Activated CD8-positive, alpha-beta T cell treated with anti-CD3 and anti-CD28 coated beads for 36 hours (primary cell): ENCODE data around the gene MT1M. TPM values are rescaled to one million over a fixed set of nuclear protein-coding genes. Genes with fewer than 3 reads are reported as not detected.
A peak's percentile ranks its signal among the peaks of the same experiment; 100 is the strongest.

ENCODE experiments used
- ATAC-seq: fragments of 200-7000 bp; cut with Tn5 transposase; one replicate; pipeline ENCODE4 v1.10.0; 2021; ENCODE audit warnings: mild to moderate bottlenecking, moderate library complexity
- CTCF ChIA-PET: fragments of 350-600 bp; sonication (Branson Sonifier 250); formaldehyde crosslinking; loops from one replicate; lab custom pipeline; 2021; ENCODE audit warnings: antibody characterized with exemption; lab: Charles Lee
- POLR2A ChIA-PET: fragments of 350-600 bp; sonication (Branson Sonifier 250); formaldehyde crosslinking; loops from one replicate; lab custom pipeline; 2021; ENCODE audit warnings: antibody characterized with exemption; lab: Charles Lee
- DNase-seq: peaks from one replicate; pipeline ENCODE4 v3.0.0-alpha.2; 2020
- H3K27ac Mint-ChIP-seq: one replicate; pipeline ENCODE4 v1.8.0; 2021; ENCODE audit warnings: mild to moderate bottlenecking, mixed read lengths
- H3K27me3 Mint-ChIP-seq: one replicate; pipeline ENCODE4 v1.8.0; 2021; ENCODE audit warnings: mixed read lengths
- H3K36me3 Mint-ChIP-seq: one replicate; pipeline ENCODE4 v1.8.0; 2021; ENCODE audit warnings: low read depth, mixed read lengths
- H3K4me1 Mint-ChIP-seq: one replicate; pipeline ENCODE4 v1.8.0; 2021; ENCODE audit warnings: low read depth, mixed read lengths
- H3K4me3 Mint-ChIP-seq: one replicate; pipeline ENCODE4 v1.8.0; 2021; ENCODE audit warnings: mild to moderate bottlenecking, moderate library complexity, mixed read lengths
- H3K9me3 Mint-ChIP-seq: one replicate; pipeline ENCODE4 v1.8.0; 2021; ENCODE audit warnings: mixed read lengths
- intact Hi-C: fragments of 100-400 bp; cut with micrococcal nuclease; formaldehyde crosslinking; loops from one replicate; pipeline ENCODE4 v1.10.0; 2022
- total RNA-seq, 2 experiments: library from RNA; stranded (reverse); gene quantifications; one replicate each; pipeline ENCODE4 v1.2.3, GENCODE V29; 2021
- TF ChIP-seq, protein P1 (sequence below): fragments of 200-600 bp; IDR thresholded peaks from one replicate; pipeline ENCODE4 v1.8.0; 2022; ENCODE audit warnings: antibody characterized with exemption, mild to moderate bottlenecking

The MT1M gene
- total RNA-seq, 2 experiments from 2014 or later, result not detected

DNA sequence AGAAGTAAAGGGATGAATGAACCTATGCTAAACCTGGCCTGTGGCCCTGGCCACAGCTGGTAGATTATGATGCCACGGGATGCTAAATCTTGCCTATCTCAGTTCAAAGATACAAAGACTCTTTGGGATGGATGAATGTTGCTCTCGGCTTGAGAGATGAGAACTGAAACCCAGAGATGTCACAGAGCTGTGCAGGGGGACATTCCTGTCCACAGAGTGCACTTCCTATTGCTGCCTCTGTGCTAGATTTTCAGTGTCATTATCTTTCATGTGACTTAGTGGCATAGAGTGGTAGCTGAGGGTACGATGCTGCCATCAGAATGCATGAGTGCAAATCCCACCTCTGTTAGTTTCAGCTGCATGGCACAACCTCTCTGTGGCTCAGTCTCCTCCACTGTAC lies 2.3 kb upstream of the MT1M start:
- Mint-ChIP-seq H3K4me3 (no peak overlapping the region), H3K27ac (no peak overlapping the region), H3K4me1 (peaks cover 23% of the 10 kb centered on the region), H3K27me3 (peaks cover 59% of the 10 kb centered on the region), H3K9me3 (no peaks in the 10 kb centered on the region), H3K36me3 (no peaks in the 10 kb centered on the region)
- intact Hi-C loops, result no loop called here
- POLR2A ChIA-PET, result no interaction called here
- CTCF ChIA-PET, result interaction anchor here (0.7 to 2.2 kb wide), 7 partner anchors 9 to 72 kb away, joined by 3 to 11 read pairs (median 6); no protein-coding TSS in a partner anchor
- DNase-seq (no peak), ATAC-seq (peak; percentile 39)
- TF ChIP-seq, protein P1, sequence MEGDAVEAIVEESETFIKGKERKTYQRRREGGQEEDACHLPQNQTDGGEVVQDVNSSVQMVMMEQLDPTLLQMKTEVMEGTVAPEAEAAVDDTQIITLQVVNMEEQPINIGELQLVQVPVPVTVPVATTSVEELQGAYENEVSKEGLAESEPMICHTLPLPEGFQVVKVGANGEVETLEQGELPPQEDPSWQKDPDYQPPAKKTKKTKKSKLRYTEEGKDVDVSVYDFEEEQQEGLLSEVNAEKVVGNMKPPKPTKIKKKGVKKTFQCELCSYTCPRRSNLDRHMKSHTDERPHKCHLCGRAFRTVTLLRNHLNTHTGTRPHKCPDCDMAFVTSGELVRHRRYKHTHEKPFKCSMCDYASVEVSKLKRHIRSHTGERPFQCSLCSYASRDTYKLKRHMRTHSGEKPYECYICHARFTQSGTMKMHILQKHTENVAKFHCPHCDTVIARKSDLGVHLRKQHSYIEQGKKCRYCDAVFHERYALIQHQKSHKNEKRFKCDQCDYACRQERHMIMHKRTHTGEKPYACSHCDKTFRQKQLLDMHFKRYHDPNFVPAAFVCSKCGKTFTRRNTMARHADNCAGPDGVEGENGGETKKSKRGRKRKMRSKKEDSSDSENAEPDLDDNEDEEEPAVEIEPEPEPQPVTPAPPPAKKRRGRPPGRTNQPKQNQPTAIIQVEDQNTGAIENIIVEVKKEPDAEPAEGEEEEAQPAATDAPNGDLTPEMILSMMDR, result no peak

DNA sequence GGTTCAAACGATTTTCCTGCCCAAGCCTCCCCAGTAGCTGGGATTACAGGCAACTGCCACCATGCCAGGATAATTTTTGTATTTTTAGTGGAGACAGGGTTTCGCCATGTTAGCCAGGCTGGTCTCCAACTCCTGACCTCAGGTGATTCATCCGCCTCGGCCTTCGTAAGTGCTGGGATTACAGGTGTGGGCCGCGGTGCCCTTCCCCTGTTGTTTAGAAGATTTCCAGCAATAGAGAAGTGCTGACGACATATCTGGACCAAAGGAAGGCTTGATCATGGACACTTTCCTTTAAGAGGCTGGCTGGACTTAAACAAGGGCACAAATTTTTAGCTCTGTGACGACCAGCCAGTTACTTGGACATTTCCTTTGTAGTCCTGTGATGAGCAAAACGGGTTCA lies 1.3 kb upstream of the MT1M start:
- no peak overlapping the region for H3K4me3 Mint-ChIP-seq
- DNase-seq (no peak), ATAC-seq (no peak)
- ChIA-PET POLR2A (interaction anchor here (0.7 to 1.2 kb wide), 2 partner anchors 24 to 25 kb away, joined by 3 read pairs; no protein-coding TSS in a partner anchor), CTCF (interaction anchor here (0.9 to 2.2 kb wide), 5 partner anchors 11 to 71 kb away, joined by 3 to 8 read pairs (median 6); no protein-coding TSS in a partner anchor)
- intact Hi-C loops, result no loop called here
- no peak overlapping the region for H3K27ac Mint-ChIP-seq
- H3K27me3 Mint-ChIP-seq, result peaks cover 60% of the 10 kb centered on the region
- peaks cover 21% of the 10 kb centered on the region for H3K4me1 Mint-ChIP-seq
- H3K36me3 Mint-ChIP-seq, result no peaks in the 10 kb centered on the region
- H3K9me3 Mint-ChIP-seq, result no peaks in the 10 kb centered on the region
- TF ChIP-seq, protein P1, result no peak

DNA sequence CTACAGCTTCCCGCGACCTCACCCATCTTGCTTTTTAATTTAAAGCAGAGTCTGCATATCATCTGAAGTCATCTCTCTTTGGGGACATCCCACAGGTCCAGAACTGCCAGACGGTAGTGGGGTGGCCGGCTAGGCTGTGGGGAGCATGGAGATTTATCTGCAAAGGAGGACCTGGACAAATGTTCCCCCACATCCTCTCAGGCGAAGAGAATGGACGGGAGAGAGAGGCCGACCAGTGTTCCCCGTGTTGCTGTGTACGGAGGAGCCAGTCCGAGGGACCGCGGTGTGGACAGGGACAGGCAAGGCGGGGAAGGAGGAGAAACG lies 665 bp upstream of the MT1M start:
- CTCF ChIA-PET, result interaction anchor here (1.7 to 2.2 kb wide), 2 partner anchors 11 to 70 kb away, joined by 6 to 8 read pairs; no protein-coding TSS in a partner anchor
- DNase-seq (no peak), ATAC-seq (no peak)
- Mint-ChIP-seq H3K36me3 (no peaks in the 10 kb centered on the region), H3K9me3 (no peaks in the 10 kb centered on the region), H3K27me3 (peaks cover 61% of the 10 kb centered on the region), H3K27ac (no peak overlapping the region), H3K4me1 (peaks cover 17% of the 10 kb centered on the region), H3K4me3 (peak overlapping the region; percentile 58)
- POLR2A ChIA-PET, result interaction anchor here (0.7 to 1.2 kb wide), 2 partner anchors 24 to 26 kb away, joined by 3 read pairs; no protein-coding TSS in a partner anchor
- intact Hi-C loops, result no loop called here
- TF ChIP-seq, protein P1, result no peak

DNA sequence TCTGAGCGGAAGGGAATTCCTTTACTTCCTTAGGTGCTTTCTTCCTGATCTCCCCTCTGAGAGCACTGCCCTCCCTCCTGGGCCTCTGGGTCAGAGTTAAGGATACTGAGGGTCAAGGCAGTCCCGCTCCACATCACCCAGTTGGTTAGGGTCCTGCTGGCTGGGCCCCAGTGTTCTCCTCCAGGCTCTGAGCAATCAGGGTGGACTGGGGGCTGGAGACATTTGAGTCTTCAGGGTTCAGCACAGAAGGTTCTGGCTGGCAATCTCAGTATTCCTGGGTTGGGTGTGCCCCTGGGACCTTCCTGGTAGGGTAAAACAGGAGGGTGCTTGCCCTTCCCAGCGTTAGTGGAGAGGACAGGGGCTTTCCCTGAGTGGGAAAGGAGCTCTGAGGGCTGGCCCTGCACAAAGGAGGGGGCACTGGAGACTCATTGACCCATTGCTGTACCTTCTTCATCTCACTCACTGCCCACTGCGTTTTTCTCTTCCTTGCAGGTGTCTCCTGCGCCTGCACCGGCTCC lies 448 bp downstream of the MT1M start:
- no peak for DNase-seq
- TF ChIP-seq, protein P1, result no peak
- ATAC-seq, result no peak
- Mint-ChIP-seq H3K9me3 (no peaks in the 10 kb centered on the region), H3K27ac (no peak overlapping the region), H3K4me3 (peak overlapping the region; percentile 38), H3K4me1 (peaks cover 20% of the 10 kb centered on the region), H3K36me3 (no peaks in the 10 kb centered on the region), H3K27me3 (peaks cover 66% of the 10 kb centered on the region)
- POLR2A ChIA-PET, result interaction anchor here (0.6 to 0.7 kb wide), 2 partner anchors 12 to 29 kb away, joined by 3 read pairs; no protein-coding TSS in a partner anchor
- CTCF ChIA-PET, result no interaction called here
- intact Hi-C loops, result no loop called here

DNA sequence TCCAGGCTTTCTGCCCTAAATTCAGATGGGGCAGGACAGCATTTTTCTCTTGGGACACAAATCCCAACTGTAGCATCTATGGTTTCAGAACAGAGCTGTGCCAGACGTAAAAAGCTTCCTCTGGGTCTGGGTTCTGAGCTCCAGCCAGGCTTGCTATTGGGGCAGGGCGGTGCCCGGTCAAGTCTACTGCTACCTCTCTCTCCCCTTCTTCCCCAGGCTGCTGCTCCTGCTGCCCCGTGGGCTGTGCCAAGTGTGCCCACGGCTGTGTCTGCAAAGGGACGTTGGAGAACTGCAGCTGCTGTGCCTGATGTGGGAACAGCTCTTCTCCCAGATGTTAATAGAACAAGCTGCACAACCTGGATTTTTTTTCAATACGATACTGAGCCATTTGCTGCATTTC lies 1.1 kb downstream of the MT1M start:
- H3K36me3 Mint-ChIP-seq, result no peaks in the 10 kb centered on the region
- no peak overlapping the region for H3K27ac Mint-ChIP-seq
- peaks cover 68% of the 10 kb centered on the region for H3K27me3 Mint-ChIP-seq
- CTCF ChIA-PET, result interaction anchor here (1.0 kb wide), 1 partner anchor 15 kb away, joined by 3 read pairs; no protein-coding TSS in a partner anchor
- TF ChIP-seq, protein P1, result no peak
- ATAC-seq, result no peak
- intact Hi-C loops, result no loop called here
- no peak for DNase-seq
- no peaks in the 10 kb centered on the region for H3K9me3 Mint-ChIP-seq
- peaks cover 23% of the 10 kb centered on the region for H3K4me1 Mint-ChIP-seq
- POLR2A ChIA-PET, result no interaction called here
- no peak overlapping the region for H3K4me3 Mint-ChIP-seq
